D721Med (cell line): ENCODE measurements around the gene AKAP1.
A peak's percentile ranks its signal among the peaks of the same experiment; 100 is the strongest.

ENCODE experiments used
- DNase-seq: peaks from one replicate; pipeline ENCODE4 v3.0.0; 2011; ENCODE audit warnings: low spot score; ENCODE audit not compliant: insufficient read length
- FAIRE-seq: peaks from 2 replicates; lab custom pipeline; 2011; peaks lifted over from hg19 to GRCh38; lab: Jason Lieb, UNC
- CTCF ChIP-seq: IDR thresholded peaks from 2 replicates; pipeline ENCODE4 v1.5.1; 2012; ENCODE audit warnings: mild to moderate bottlenecking, control low read depth; ENCODE audit not compliant: insufficient read depth; ENCODE audit errors: missing control alignments

Gene AKAP1

GRCh38 chr17:57144567-57144966, 59.5 kb downstream of the AKAP1 start:
- no peak for TF ChIP-seq CTCF
- FAIRE-seq (no peak), DNase-seq (no peak)

GRCh38 chr17:57145347-57145746, 60.3 kb downstream of the AKAP1 start:
- FAIRE-seq (peak; percentile 90), DNase-seq (peak; percentile 72)
- no peak for TF ChIP-seq CTCF

GRCh38 chr17:57146273-57146672, 61.2 kb downstream of the AKAP1 start:
- no peak for TF ChIP-seq CTCF
- no peak for DNase-seq
- FAIRE-seq, result no peak

GRCh38 chr17:57151798-57152197, 66.8 kb downstream of the AKAP1 start:
- DNase-seq (no peak), FAIRE-seq (no peak)
- no peak for TF ChIP-seq CTCF

- FAIRE-seq (no peak), DNase-seq (no peak)
- TF ChIP-seq CTCF, result no peak
These were observed 68.0 kb downstream of the AKAP1 start for GRCh38 chr17:57152967-57153528.

GRCh38 chr17:57154921-57155320, 69.9 kb downstream of the AKAP1 start:
- FAIRE-seq (no peak), DNase-seq (no peak)
- no peak for TF ChIP-seq CTCF

GRCh38 chr17:57158325-57158724, 73.3 kb downstream of the AKAP1 start:
- no peak for TF ChIP-seq CTCF
- FAIRE-seq, result no peak
- no peak for DNase-seq
